ENCODE data around the gene RNF123. TPM values are rescaled to one million over a fixed set of nuclear protein-coding genes. Genes with fewer than 3 reads are reported as not detected.

Gene RNF123
- total RNA-seq, 2 donors from 2014 or later: 35.1 to 35.2 TPM

DNA sequence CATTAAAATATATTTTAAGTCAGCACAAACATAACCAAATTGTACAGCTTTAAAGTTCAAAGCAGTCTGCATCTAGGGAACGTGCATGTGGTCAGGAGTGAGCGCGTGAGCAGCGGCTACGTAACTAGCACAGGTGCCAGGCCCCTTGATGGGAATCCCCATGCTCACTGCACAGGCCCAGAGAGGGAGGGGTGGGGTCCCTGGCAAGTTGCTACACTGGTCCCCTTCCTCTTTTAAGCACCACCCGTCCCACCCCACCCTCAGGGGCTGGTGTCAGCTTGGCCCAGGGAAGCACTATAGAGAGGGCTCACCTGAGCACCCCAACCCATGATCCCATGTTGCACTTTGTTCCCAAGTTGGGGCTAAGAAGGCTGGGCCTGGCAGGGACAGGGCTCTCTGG lies 35.2 kb downstream of the RNF123 start:
- ATAC-seq (replicated peaks in 1 of 2) (no peak), DNase-seq (no peak)
- H3K27ac Mint-ChIP-seq: peak overlapping the region; percentile 92
- H3K27me3 Mint-ChIP-seq (ENCODE audit: low read depth): no peaks in the 10 kb centered on the region
- H3K9me3 Mint-ChIP-seq: no peaks in the 10 kb centered on the region
- H3K4me3 Mint-ChIP-seq: peak overlapping the region; percentile 92 to 96
- H3K4me1 Mint-ChIP-seq (ENCODE audit: low read depth): peaks cover 34% of the 10 kb centered on the region
- H3K36me3 Mint-ChIP-seq (ENCODE audit: insufficient read depth in 2 of 2): peaks cover 0 to 4% of the 10 kb centered on the region in 2 donors

DNA sequence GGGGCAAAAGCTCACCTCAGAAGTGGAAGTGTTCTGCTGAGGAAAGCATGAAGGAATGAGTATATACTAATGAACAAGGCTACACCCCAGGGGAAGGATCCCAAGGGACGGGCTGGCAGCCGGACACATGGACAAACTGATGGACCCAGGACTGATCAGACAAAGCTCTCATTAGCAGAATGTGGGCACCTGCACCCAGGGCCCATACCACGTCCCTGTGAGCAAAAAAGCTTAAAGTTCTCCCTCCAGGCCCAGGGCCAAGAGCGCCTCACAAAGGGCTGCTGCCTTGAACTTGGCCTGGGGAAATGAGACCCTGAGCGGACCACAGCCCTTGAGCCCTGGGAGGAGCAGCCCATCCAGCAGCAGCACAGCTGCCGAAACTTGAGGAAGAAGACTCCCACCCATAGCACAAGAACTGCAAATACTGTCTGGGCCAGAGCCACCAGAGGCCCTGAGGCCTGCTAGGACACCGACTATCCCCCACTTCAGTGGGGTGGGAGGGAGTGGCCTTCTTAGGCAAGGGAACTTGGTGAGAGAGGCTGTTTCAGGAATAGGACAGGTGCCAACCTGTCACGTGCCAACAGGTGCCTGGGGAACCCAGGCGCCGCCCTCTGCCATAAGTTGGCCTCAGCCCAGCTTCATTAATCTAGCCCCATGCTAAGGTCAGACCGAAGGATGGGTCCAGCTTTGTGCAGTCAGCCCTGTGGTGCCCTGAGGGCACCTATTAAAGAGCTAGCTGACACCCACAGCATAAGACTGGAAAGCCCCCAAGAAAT lies 36.7 kb downstream of the RNF123 start:
- peak overlapping the region; percentile 83 for H3K27ac Mint-ChIP-seq
- H3K27me3 Mint-ChIP-seq (ENCODE audit: low read depth): no peaks in the 10 kb centered on the region
- peaks cover 0 to 2% of the 10 kb centered on the region in 2 donors for H3K36me3 Mint-ChIP-seq (ENCODE audit: insufficient read depth in 2 of 2)
- no peak for DNase-seq
- H3K4me1 Mint-ChIP-seq (ENCODE audit: low read depth): peaks cover 26% of the 10 kb centered on the region
- no peak overlapping the region for H3K4me3 Mint-ChIP-seq
- no peak for ATAC-seq (replicated peaks in 1 of 2)
- H3K9me3 Mint-ChIP-seq: no peaks in the 10 kb centered on the region

DNA sequence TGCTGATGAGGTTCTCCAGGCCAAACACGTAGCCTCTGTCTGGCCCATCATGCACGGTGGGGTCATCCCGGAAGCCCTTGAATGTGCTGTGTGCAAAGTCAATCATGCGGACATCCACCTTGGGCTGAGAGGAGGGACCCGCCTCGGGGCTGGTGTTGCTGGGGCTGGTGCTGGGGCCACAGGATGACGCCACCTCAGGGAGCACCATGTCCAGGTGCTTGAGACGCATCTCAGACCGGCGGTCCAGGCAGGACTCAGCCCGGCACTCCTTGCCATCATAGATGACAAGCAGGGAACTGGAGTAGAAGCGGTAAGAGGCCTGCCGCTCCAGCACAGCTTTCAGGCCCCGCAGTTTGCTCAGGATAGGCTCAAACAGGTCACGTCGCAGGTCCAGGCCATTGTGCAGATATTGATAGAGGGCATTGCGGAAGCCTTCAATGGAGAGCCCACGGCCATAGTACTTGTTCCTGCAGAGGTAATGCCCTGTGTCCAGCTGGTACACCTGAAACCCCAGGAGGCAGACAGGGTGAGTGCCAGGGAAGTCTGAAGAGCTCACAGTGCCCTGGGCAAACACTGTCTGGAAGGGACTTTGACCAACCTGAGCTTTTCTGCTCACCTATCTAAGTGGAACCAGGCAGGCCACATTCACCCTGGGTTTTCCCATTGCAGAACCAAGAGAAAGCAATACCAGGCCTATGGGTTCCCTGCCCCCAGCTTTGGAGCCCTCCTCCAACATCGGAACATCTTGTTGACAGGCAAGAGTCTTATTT lies 38.0 kb downstream of the RNF123 start:
- ATAC-seq (replicated peaks in 1 of 2) (no peak), DNase-seq (no peak)
- no peak overlapping the region for H3K4me3 Mint-ChIP-seq
- H3K27me3 Mint-ChIP-seq (ENCODE audit: low read depth): no peaks in the 10 kb centered on the region
- peaks cover 17% of the 10 kb centered on the region for H3K4me1 Mint-ChIP-seq (ENCODE audit: low read depth)
- no peak overlapping the region for H3K27ac Mint-ChIP-seq
- no peaks in the 10 kb centered on the region for H3K9me3 Mint-ChIP-seq
- peaks cover under 1 to 2% of the 10 kb centered on the region in 2 donors for H3K36me3 Mint-ChIP-seq (ENCODE audit: insufficient read depth in 2 of 2)

GRCh38 chr3:49727924-49728361 lies 38.6 kb downstream of the RNF123 start:
- Mint-ChIP-seq H3K36me3 (ENCODE audit: insufficient read depth in 2 of 2) (peaks cover 2 to 3% of the 10 kb centered on the region in 2 donors), H3K27me3 (ENCODE audit: low read depth) (no peaks in the 10 kb centered on the region), H3K27ac (no peak overlapping the region), H3K9me3 (no peaks in the 10 kb centered on the region), H3K4me1 (ENCODE audit: low read depth) (peaks cover 11% of the 10 kb centered on the region), H3K4me3 (no peak overlapping the region)
- ATAC-seq (replicated peaks in 1 of 2) (no peak), DNase-seq (no peak)

- DNase-seq (no peak), ATAC-seq (replicated peaks in 1 of 2) (no peak)
- H3K36me3 Mint-ChIP-seq (ENCODE audit: insufficient read depth in 2 of 2): peaks cover 2 to 3% of the 10 kb centered on the region in 2 donors
- H3K9me3 Mint-ChIP-seq: no peaks in the 10 kb centered on the region
- no peaks in the 10 kb centered on the region for H3K27me3 Mint-ChIP-seq (ENCODE audit: low read depth)
- no peaks in the 10 kb centered on the region for H3K4me1 Mint-ChIP-seq (ENCODE audit: low read depth)
- H3K4me3 Mint-ChIP-seq: no peak overlapping the region
- no peak overlapping the region for H3K27ac Mint-ChIP-seq
Measured at GRCh38 chr3:49729966-49730609, 40.7 kb downstream of the RNF123 start.

- no peaks in the 10 kb centered on the region for H3K27me3 Mint-ChIP-seq (ENCODE audit: low read depth)
- H3K4me3 Mint-ChIP-seq: no peak overlapping the region
- no peaks in the 10 kb centered on the region for H3K9me3 Mint-ChIP-seq
- peaks cover 6 to 10% of the 10 kb centered on the region in 2 donors for H3K36me3 Mint-ChIP-seq (ENCODE audit: insufficient read depth in 2 of 2)
- no peaks in the 10 kb centered on the region for H3K4me1 Mint-ChIP-seq (ENCODE audit: low read depth)
- no peak for ATAC-seq (replicated peaks in 1 of 2)
- no peak overlapping the region for H3K27ac Mint-ChIP-seq
- DNase-seq: no peak
Measured at GRCh38 chr3:49732597-49732996, 43.2 kb downstream of the RNF123 start.

DNA sequence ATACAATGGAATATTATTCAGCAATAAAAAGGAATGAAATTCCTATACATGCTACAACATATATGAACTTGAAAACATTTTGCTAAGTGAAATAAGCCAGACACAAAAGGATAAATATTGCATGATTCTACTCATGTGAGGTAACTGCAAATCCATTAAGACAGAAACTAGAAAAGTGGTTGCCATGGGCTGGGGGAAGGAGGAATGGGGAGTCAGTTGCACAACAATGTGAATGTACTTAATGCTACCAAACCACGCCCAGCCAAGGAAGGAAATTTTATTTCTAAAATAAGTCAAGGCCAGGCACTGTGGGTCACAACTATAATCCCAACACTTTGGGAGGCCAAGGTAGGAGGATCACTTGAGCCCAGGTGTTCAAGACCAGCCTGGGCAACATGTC lies 44.2 kb downstream of the RNF123 start:
- Mint-ChIP-seq H3K27ac (peak overlapping the region; percentile 34), H3K36me3 (ENCODE audit: insufficient read depth in 2 of 2) (peaks cover 6 to 14% of the 10 kb centered on the region in 2 donors), H3K4me1 (ENCODE audit: low read depth) (peaks cover 4% of the 10 kb centered on the region), H3K4me3 (no peak overlapping the region), H3K9me3 (no peaks in the 10 kb centered on the region), H3K27me3 (ENCODE audit: low read depth) (no peaks in the 10 kb centered on the region)
- DNase-seq: no peak
- no peak for ATAC-seq (replicated peaks in 1 of 2)

- no peak overlapping the region for H3K4me3 Mint-ChIP-seq
- H3K27ac Mint-ChIP-seq: no peak overlapping the region
- peaks cover 10% of the 10 kb centered on the region for H3K4me1 Mint-ChIP-seq (ENCODE audit: low read depth)
- ATAC-seq (replicated peaks in 1 of 2): no peak
- H3K36me3 Mint-ChIP-seq (ENCODE audit: insufficient read depth in 2 of 2): peaks cover 6 to 16% of the 10 kb centered on the region in 2 donors
- H3K9me3 Mint-ChIP-seq: no peaks in the 10 kb centered on the region
- no peak for DNase-seq
- no peaks in the 10 kb centered on the region for H3K27me3 Mint-ChIP-seq (ENCODE audit: low read depth)
Measured at GRCh38 chr3:49734752-49735151, 45.4 kb downstream of the RNF123 start.

- H3K27me3 Mint-ChIP-seq (ENCODE audit: low read depth): no peaks in the 10 kb centered on the region
- DNase-seq (no peak), ATAC-seq (replicated peaks in 1 of 2) (no peak)
- no peak overlapping the region for H3K4me3 Mint-ChIP-seq
- peaks cover 10% of the 10 kb centered on the region for H3K4me1 Mint-ChIP-seq (ENCODE audit: low read depth)
- peaks cover 3 to 14% of the 10 kb centered on the region in 2 donors for H3K36me3 Mint-ChIP-seq (ENCODE audit: insufficient read depth in 2 of 2)
- peak overlapping the region; percentile 83 for H3K27ac Mint-ChIP-seq
- no peaks in the 10 kb centered on the region for H3K9me3 Mint-ChIP-seq
Measured at GRCh38 chr3:49738067-49738713, 48.8 kb downstream of the RNF123 start.

DNA sequence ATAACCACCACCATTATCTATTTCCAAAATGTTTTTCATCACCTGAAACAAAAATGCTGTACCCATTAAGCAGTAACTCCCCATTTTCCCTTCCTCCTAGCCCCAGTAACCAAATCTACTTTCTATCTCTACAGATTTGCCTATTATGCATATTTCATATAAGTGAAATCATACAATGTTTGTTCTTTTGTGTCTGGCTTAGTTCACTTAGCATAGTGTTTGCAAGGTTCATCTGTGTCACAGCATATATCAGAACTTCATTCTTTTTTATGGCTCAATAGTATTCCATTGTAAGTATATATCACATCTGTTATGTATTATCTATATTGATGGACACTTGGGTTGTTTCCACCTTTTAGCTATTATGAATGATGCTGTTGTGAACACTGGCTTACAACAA lies 51.1 kb downstream of the RNF123 start:
- Mint-ChIP-seq H3K27ac (peak overlapping the region; percentile 48), H3K4me1 (ENCODE audit: low read depth) (peaks cover 10% of the 10 kb centered on the region)
- DNase-seq: no peak

GRCh38 chr3:49745986-49746385 lies 56.6 kb downstream of the RNF123 start:
- Mint-ChIP-seq H3K9me3 (no peaks in the 10 kb centered on the region), H3K36me3 (ENCODE audit: insufficient read depth in 2 of 2) (peaks cover 0 to 12% of the 10 kb centered on the region in 2 donors), H3K27me3 (ENCODE audit: low read depth) (no peaks in the 10 kb centered on the region), H3K27ac (no peak overlapping the region), H3K4me1 (ENCODE audit: low read depth) (no peaks in the 10 kb centered on the region), H3K4me3 (no peak overlapping the region)
- DNase-seq (no peak), ATAC-seq (replicated peaks in 1 of 2) (no peak)

More for the DNA sequence above, 51.1 kb downstream of the RNF123 start:
- ATAC-seq (replicated peaks in 1 of 2): no peak
- Mint-ChIP-seq H3K36me3 (ENCODE audit: insufficient read depth in 2 of 2) (peaks cover 3 to 20% of the 10 kb centered on the region in 2 donors), H3K4me3 (no peak overlapping the region), H3K9me3 (no peaks in the 10 kb centered on the region), H3K27me3 (ENCODE audit: low read depth) (no peaks in the 10 kb centered on the region)

DNA sequence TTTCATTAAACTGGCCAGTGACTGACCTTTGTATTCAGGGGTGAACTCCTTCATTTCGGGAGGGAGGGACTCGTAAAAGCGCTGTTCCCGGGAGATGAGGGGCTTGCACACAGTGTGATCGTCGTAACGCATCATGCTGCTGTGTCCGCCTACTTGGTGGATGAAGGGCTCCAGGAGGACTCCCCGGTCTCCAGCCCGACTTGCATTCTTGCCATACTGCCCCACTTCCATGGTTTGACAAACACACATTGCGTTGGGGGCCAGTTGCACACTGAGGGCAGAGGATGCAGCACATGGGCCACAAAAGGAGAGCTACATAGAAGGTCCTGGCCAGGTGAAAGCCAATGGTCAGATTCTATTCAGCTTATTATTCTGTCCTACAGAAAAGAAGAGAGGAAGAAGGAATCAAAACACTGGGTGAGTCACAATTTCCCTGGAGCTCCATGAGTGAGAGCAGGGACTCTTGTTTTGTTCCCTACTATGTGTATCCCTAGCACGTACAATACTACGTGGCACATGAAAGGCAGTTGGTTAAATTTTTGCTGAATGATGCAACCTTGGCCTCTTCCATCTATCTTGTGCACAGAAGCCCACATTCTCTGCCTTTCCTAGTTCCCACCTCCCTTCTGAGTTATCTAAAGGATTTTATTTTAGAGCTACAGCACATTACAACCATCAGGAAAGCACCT lies 58.6 kb downstream of the RNF123 start:
- Mint-ChIP-seq H3K36me3 (ENCODE audit: insufficient read depth in 2 of 2) (peaks cover 0 to 12% of the 10 kb centered on the region in 2 donors), H3K27me3 (ENCODE audit: low read depth) (no peaks in the 10 kb centered on the region), H3K4me1 (ENCODE audit: low read depth) (no peaks in the 10 kb centered on the region), H3K27ac (no peak overlapping the region), H3K4me3 (no peak overlapping the region), H3K9me3 (no peaks in the 10 kb centered on the region)
- no peak for DNase-seq
- ATAC-seq (replicated peaks in 1 of 2): no peak
